ENCODE results near the gene LMO1.

The LMO1 gene

GRCh38 chr11:8221046-8221723 is 42.5 kb downstream of the LMO1 start:
- Mint-ChIP-seq H3K4me1 (peaks cover 20% of the 10 kb centered on the region), H3K27ac (peak overlapping the region in 1 of 3 experiments; percentile 13), H3K27me3 (ENCODE audit: low read depth) (peaks cover 19% of the 10 kb centered on the region), H3K4me3 (no peak overlapping the region), H3K36me3 (ENCODE audit: low read depth) (no peaks in the 10 kb centered on the region), H3K9me3 (no peaks in the 10 kb centered on the region)
- TF ChIP-seq CTCF (IDR thresholded peaks at IDR 0.05; ENCODE audit: unreplicated experiment in 3 of 3), result no peak

- no peak overlapping the region for H3K4me3 Mint-ChIP-seq
- peak overlapping the region in 1 of 3 experiments; percentile 13 for H3K27ac Mint-ChIP-seq
- no peaks in the 10 kb centered on the region for H3K9me3 Mint-ChIP-seq
- H3K36me3 Mint-ChIP-seq (ENCODE audit: low read depth), result no peaks in the 10 kb centered on the region
- no peak for TF ChIP-seq CTCF (IDR thresholded peaks at IDR 0.05; ENCODE audit: unreplicated experiment in 3 of 3)
- H3K4me1 Mint-ChIP-seq, result peaks cover 20% of the 10 kb centered on the region
- peaks cover 21% of the 10 kb centered on the region for H3K27me3 Mint-ChIP-seq (ENCODE audit: low read depth)
These were observed 43.2 kb downstream of the LMO1 start for GRCh38 chr11:8220261-8221045.

- peaks cover 20% of the 10 kb centered on the region for H3K4me1 Mint-ChIP-seq
- H3K27ac Mint-ChIP-seq, result no peak overlapping the region
- no peaks in the 10 kb centered on the region for H3K36me3 Mint-ChIP-seq (ENCODE audit: low read depth)
- H3K4me3 Mint-ChIP-seq, result no peak overlapping the region
- peak; percentile 42 to 59 (median 55) for TF ChIP-seq CTCF (IDR thresholded peaks at IDR 0.05; ENCODE audit: unreplicated experiment in 3 of 3)
- no peaks in the 10 kb centered on the region for H3K9me3 Mint-ChIP-seq
- H3K27me3 Mint-ChIP-seq (ENCODE audit: low read depth), result peaks cover 20% of the 10 kb centered on the region
These were observed 44.2 kb downstream of the LMO1 start for GRCh38 chr11:8219257-8220021.

GRCh38 chr11:8218840-8219239 is 44.8 kb downstream of the LMO1 start:
- Mint-ChIP-seq H3K27me3 (ENCODE audit: low read depth) (peaks cover 16% of the 10 kb centered on the region), H3K36me3 (ENCODE audit: low read depth) (no peaks in the 10 kb centered on the region), H3K27ac (no peak overlapping the region), H3K4me3 (no peak overlapping the region), H3K9me3 (no peaks in the 10 kb centered on the region), H3K4me1 (peaks cover 16% of the 10 kb centered on the region)
- no peak for TF ChIP-seq CTCF (IDR thresholded peaks at IDR 0.05; ENCODE audit: unreplicated experiment in 3 of 3)

- H3K4me1 Mint-ChIP-seq, result peaks cover 12% of the 10 kb centered on the region
- no peaks in the 10 kb centered on the region for H3K36me3 Mint-ChIP-seq (ENCODE audit: low read depth)
- no peak for TF ChIP-seq CTCF (IDR thresholded peaks at IDR 0.05; ENCODE audit: unreplicated experiment in 3 of 3)
- peaks cover 16% of the 10 kb centered on the region for H3K27me3 Mint-ChIP-seq (ENCODE audit: low read depth)
- H3K4me3 Mint-ChIP-seq, result no peak overlapping the region
- H3K27ac Mint-ChIP-seq, result no peak overlapping the region
- H3K9me3 Mint-ChIP-seq, result no peaks in the 10 kb centered on the region
These were observed 45.3 kb downstream of the LMO1 start for GRCh38 chr11:8218409-8218808.

Measured in nephron (organoid).